GM12878 (cell line): ENCODE measurements around the gene SECTM1. TPM values are rescaled to one million over a fixed set of nuclear protein-coding genes. Genes with fewer than 3 reads are reported as not detected.

Experiments used
- ATAC-seq: fragments of 200-7000 bp; cut with Tn5 transposase; 3 replicates; pipeline ENCODE4 v1.9.1; 2020; ENCODE audit warnings: mild to moderate bottlenecking, moderate library complexity
- BruUV-seq: library from RNA; stranded (reverse); fragments of 400-500 nt; replicated peaks from 2 replicates; lab custom pipeline; 2021; lab: Mats Ljungman, UMichigan
- CTCF ChIA-PET: fragments of 300-600 bp; sonication (Branson Sonifier 250); formaldehyde crosslinking; extraction: SDS; loops from one replicate; lab custom pipeline; 2021; ENCODE audit warnings: inconsistent platforms; lab: Yijun Ruan, JAX
- POLR2A ChIA-PET: fragments of 350-600 bp; formaldehyde crosslinking; extraction: SDS; loops from one replicate; lab custom pipeline; 2021; ENCODE audit warnings: inconsistent platforms; lab: Charles Lee
- RAD21 ChIA-PET: fragments of 300-600 bp; sonication (Branson Sonifier 250); formaldehyde crosslinking; loops from one replicate; lab custom pipeline; 2023; ENCODE audit warnings: antibody characterized with exemption; ENCODE audit not compliant: unreplicated experiment; lab: Charles Lee
- SMC1A ChIA-PET: fragments of 300-600 bp; sonication (Branson Sonifier 250); formaldehyde crosslinking; loops from one replicate; lab custom pipeline; 2023; ENCODE audit not compliant: unreplicated experiment, uncharacterized antibody; lab: Charles Lee
- DNase-seq: peaks from one replicate; pipeline ENCODE4 v3.0.0-alpha.2; 2011; ENCODE audit warnings: low read depth, low spot score
- FAIRE-seq: peaks from 3 replicates; lab custom pipeline; 2011; peaks lifted over from hg19 to GRCh38; lab: Jason Lieb, UNC
- H2AFZ ChIP-seq: 2 replicates; pipeline ENCODE4 v1.6.0; 2011; ENCODE audit warnings: low read depth, low read length, control low read depth; ENCODE audit not compliant: control insufficient read depth
- H3K27ac ChIP-seq: 2 replicates; pipeline ENCODE4 v1.5.1; 2011; ENCODE audit warnings: control low read depth; ENCODE audit not compliant: control insufficient read depth, insufficient read depth
- H3K27me3 ChIP-seq, 2 experiments: replicated peaks in 1 of 2; 2 replicates each; pipeline versions ENCODE4 v1.6.0 to v1.6.1; 2011; ENCODE audit warnings: low read length in 1 of 2; ENCODE audit not compliant: control insufficient read depth in 2 of 2, insufficient read depth in 2 of 2
- H3K36me3 ChIP-seq, 2 experiments: 2 replicates each; pipeline ENCODE4 v1.5.1; 2011; ENCODE audit warnings: low read length in 1 of 2; ENCODE audit not compliant: control insufficient read depth in 2 of 2, insufficient read depth in 2 of 2
- H3K4me1 ChIP-seq: 2 replicates; pipeline ENCODE4 v1.6.1; 2011; ENCODE audit warnings: mild to moderate bottlenecking, low read length, moderate library complexity, mixed read lengths; ENCODE audit not compliant: control insufficient read depth, insufficient read depth
- H3K4me2 ChIP-seq: 2 replicates; pipeline ENCODE4 v1.6.0; 2011; ENCODE audit warnings: control low read depth; ENCODE audit not compliant: control insufficient read depth, insufficient read depth
- H3K4me3 ChIP-seq: fragments of 200-600 bp; sonication (generic); 2 replicates; pipeline ENCODE4 v1.5.1; 2016
- H3K79me2 ChIP-seq: 2 replicates; pipeline ENCODE4 v1.6.0; 2011; ENCODE audit warnings: low read length; ENCODE audit not compliant: control insufficient read depth, insufficient read depth
- H3K9ac ChIP-seq: 2 replicates; pipeline ENCODE4 v1.8.0; 2011; ENCODE audit warnings: low read length, control low read depth, mixed read lengths; ENCODE audit not compliant: control insufficient read depth, insufficient read depth
- H3K9me3 ChIP-seq: replicated peaks from 3 replicates; pipeline ENCODE4 v1.5.1; 2011; ENCODE audit warnings: mild to moderate bottlenecking, low read length; ENCODE audit not compliant: control insufficient read depth, insufficient read depth
- H4K20me1 ChIP-seq: 2 replicates; pipeline ENCODE4 v1.6.0; 2011; ENCODE audit not compliant: control insufficient read depth, insufficient read depth
- ATF7 ChIP-seq: fragments of 450-650 bp; IDR thresholded peaks from 2 replicates; pipeline ENCODE4 v1.6.1; 2016; ENCODE audit warnings: low read depth, mild to moderate bottlenecking
- CEBPZ ChIP-seq: fragments of 150-350 bp; IDR thresholded peaks from 2 replicates; pipeline ENCODE4 v1.6.1; 2016; ENCODE audit warnings: low read depth, low read length
- CHD2 ChIP-seq: IDR thresholded peaks from 2 replicates; pipeline ENCODE4 v1.6.1; 2011; ENCODE audit warnings: low read depth, low read length, improper control_type of control experiment, borderline replicate concordance
- CHD4 ChIP-seq: fragments of 200-600 bp; sonication (generic); IDR thresholded peaks from 2 replicates; pipeline ENCODE4 v1.6.1; 2016; ENCODE audit warnings: mild to moderate bottlenecking
- FOS ChIP-seq: IDR thresholded peaks from 3 replicates; pipeline ENCODE4 v1.6.1; 2011; ENCODE audit warnings: borderline replicate concordance; ENCODE audit not compliant: insufficient read length; ENCODE audit errors: extremely low read depth
- IKZF1 ChIP-seq: fragments of 450-650 bp; conservative IDR thresholded peaks from 2 replicates; pipeline ENCODE4 v1.6.1; 2017; ENCODE audit warnings: antibody characterized with exemption, mild to moderate bottlenecking
- IRF3 ChIP-seq: fragments of 450-650 bp; IDR thresholded peaks from 2 replicates; pipeline ENCODE4 v1.6.1; 2014; ENCODE audit warnings: mild to moderate bottlenecking
- KAT2A ChIP-seq: conservative IDR thresholded peaks from 2 replicates; pipeline ENCODE4 v1.6.1; 2011; ENCODE audit warnings: low read depth, low read length; ENCODE audit not compliant: control insufficient read depth
- KDM1A ChIP-seq: fragments of 200-600 bp; sonication (generic); IDR thresholded peaks from 2 replicates; pipeline ENCODE4 v1.6.1; 2016; ENCODE audit warnings: borderline replicate concordance
- KLF5 ChIP-seq: fragments of 450-650 bp; IDR thresholded peaks from 2 replicates; pipeline ENCODE4 v1.6.1; 2014; ENCODE audit warnings: mild to moderate bottlenecking; ENCODE audit not compliant: partially characterized antibody
- MXI1 ChIP-seq: fragments of 150-350 bp; IDR thresholded peaks from 2 replicates; pipeline ENCODE4 v1.6.1; 2011; ENCODE audit warnings: low read depth, mild to moderate bottlenecking, inconsistent platforms, low read length, improper control_type of control experiment
- RELA ChIP-seq: fragments of 450-650 bp; IDR thresholded peaks from 2 replicates; pipeline ENCODE4 v1.8.0; 2014; ENCODE audit warnings: borderline replicate concordance; ENCODE audit not compliant: partially characterized antibody
- SMAD1 ChIP-seq: fragments of 450-650 bp; IDR thresholded peaks from 2 replicates; pipeline ENCODE4 v1.6.1; 2018; ENCODE audit warnings: mild to moderate bottlenecking, low read depth; ENCODE audit not compliant: partially characterized antibody
- SMC3 ChIP-seq: IDR thresholded peaks from 2 replicates; pipeline ENCODE4 v1.6.1; 2011; ENCODE audit warnings: low read length, improper control_type of control experiment, borderline replicate concordance
- SREBF2 ChIP-seq: IDR thresholded peaks from 2 replicates; pipeline ENCODE4 v1.6.1; 2012; ENCODE audit warnings: mild to moderate bottlenecking, low read length
- SRF ChIP-seq, 2 experiments: IDR thresholded peaks; 2 replicates each; pipeline ENCODE4 v1.6.1; 2011; ENCODE audit warnings: low read depth in 2 of 2, low read length in 2 of 2, mild to moderate bottlenecking in 1 of 2, moderate library complexity in 1 of 2
- ZNF207 ChIP-seq: fragments of 450-650 bp; IDR thresholded peaks from 2 replicates; pipeline ENCODE4 v1.6.1; 2014; ENCODE audit warnings: antibody characterized with exemption, mild to moderate bottlenecking, borderline replicate concordance
- ZSCAN29 ChIP-seq: fragments of 450-650 bp; IDR thresholded peaks from 2 replicates; pipeline ENCODE4 v1.6.1; 2017; ENCODE audit warnings: mild to moderate bottlenecking, moderate library complexity
- WGBS: methylation state at CpG from one replicate; pipeline ENCODE4 v1.1.6; 2016; ENCODE audit warnings: low lambda C conversion rate; ENCODE audit not compliant: insufficient replicate concordance, insufficient coverage; ENCODE audit errors: missing lambda C conversion rate; 5-methylcytosine and 5-hydroxymethylcytosine counted together
- in situ Hi-C: fragments of 300-500 bp; cut with MboI; formaldehyde crosslinking; loops from 9 replicates; pipeline ENCODE4 v1.14.3; 2018; ENCODE audit warnings: mixed read lengths
- intact Hi-C: fragments of 100-400 bp; cut with micrococcal nuclease; formaldehyde crosslinking; loops from one replicate; pipeline ENCODE4 v1.14.2; 2022; ENCODE audit not compliant: unreplicated experiment
- polyA plus RNA-seq, 11 experiments: library from polyadenylated mRNA; depleted of rRNA in 4 of 11; unstranded in 6 of 11; stranded (reverse) in 5 of 11; fragments of >200 nt; fragmentation: Nextera tagmentation in 4 of 11; fragmentation: Illumina TruSeq in 1 of 11; extraction: Ambion mirVana in 4 of 11; extraction: Trizol in 1 of 11; gene quantifications; 1 replicate in 1 of 11; 2 replicates in 10 of 11; pipeline versions ENCODE4 v1.2.1 to v1.2.3, GENCODE V29; 2011 to 2016; ENCODE audit warnings: inconsistent platforms in 2 of 11, missing spikeins in 2 of 11, low read depth in 1 of 11
- total RNA-seq, 4 experiments: library from RNA; depleted of rRNA in 3 of 4; stranded (reverse); fragments of >200 nt in 3 of 4; fragmentation: Illumina TruSeq in 1 of 4; extraction: Trizol in 1 of 4; gene quantifications; 2 replicates each; pipeline versions ENCODE4 v1.2.1 to v1.2.3, GENCODE V29; 2013 to 2021

Gene SECTM1
- total and polyA plus RNA-seq, 10 of the 15 experiments (the other 5 are each of a cell fraction or from before 2014, with no cell fraction given): 0.10 to 0.13 (median 0.12) TPM; not detected in 7

- ATAC-seq (peak; percentile 52), DNase-seq (no peak), FAIRE-seq (peak; percentile 57)
- Histone ChIP-seq H2AFZ (no peak overlapping the region; the same call in 1 of the 2 replicates), H3K27ac (peak overlapping the region; percentile 92), H3K79me2 (peaks cover 56% of the 10 kb centered on the region), H3K36me3 (peaks cover 13 to 14% of the 10 kb centered on the region in 2 experiments; a peak in 3 of 4 replicates), H3K9ac (peak overlapping the region; percentile 84), H3K4me3 (peak overlapping the region; percentile 94), H3K4me1 (peaks cover 12% of the 10 kb centered on the region), H3K4me2 (peak overlapping the region; percentile 91), H4K20me1 (peaks cover 21% of the 10 kb centered on the region), H3K9me3 (no peaks in the 10 kb centered on the region), H3K27me3 (no peaks in the 10 kb centered on the region)
- in situ Hi-C loops (no loop called here), intact Hi-C loops (no loop called here)
- RAD21 ChIA-PET: interaction anchor here (0.7 to 1.2 kb wide), 2 partner anchors 26 to 30 kb away, joined by 3 read pairs; no protein-coding TSS in a partner anchor
- CTCF ChIA-PET: no interaction called here
- WGBS: under 1% methylated on average over 31 of the region's 57 CpGs
- SMC1A ChIA-PET: no interaction called here
- POLR2A ChIA-PET: interaction anchor here (1.2 to 3.6 kb wide), 5 partner anchors 10 to 30 kb away, joined by 3 to 20 read pairs (median 8); no protein-coding TSS in a partner anchor
- no TSS peak for BruUV-seq
- no peak for TF ChIP-seq SMAD1
- TF ChIP-seq SRF (IDR thresholded peaks at IDR 0.05; ENCODE audit: low read depth in 2 of 2, low read length in 2 of 2): no peak
- TF ChIP-seq SMC3: 0 out of 2 replicates have a peak, but pooled peaks have one; percentile 10
- no peak for TF ChIP-seq KLF5
- TF ChIP-seq CEBPZ: no peak
- no peak for TF ChIP-seq KAT2A
- TF ChIP-seq KDM1A: no peak
- no peak for TF ChIP-seq ATF7
- TF ChIP-seq SREBF2: no peak
- no peak for TF ChIP-seq ZNF207
- TF ChIP-seq CHD2: no peak
- TF ChIP-seq ZSCAN29: no peak
- TF ChIP-seq IRF3: no peak
- TF ChIP-seq FOS: no peak
- TF ChIP-seq CHD4: no peak
- peak; percentile 48; the same call in 1 of the 2 replicates for TF ChIP-seq MXI1
- no peak for TF ChIP-seq RELA
- no peak for TF ChIP-seq IKZF1
These were observed 60.9 kb downstream of the SECTM1 start for GRCh38 chr17:82272495-82273326.
